Nephron (organoid): ENCODE measurements around the gene CABP4.

Experiments used
- H3K27ac Mint-ChIP-seq, 3 experiments: 2 replicates each; pipeline ENCODE4 v1.8.0; 2020; ENCODE audit warnings: mixed read lengths in 3 of 3, mild to moderate bottlenecking in 2 of 3, moderate library complexity in 1 of 3
- H3K27me3 Mint-ChIP-seq: 2 replicates; pipeline ENCODE4 v1.8.0; 2021; ENCODE audit warnings: low read depth, mild to moderate bottlenecking, moderate library complexity, mixed read lengths
- H3K36me3 Mint-ChIP-seq: 2 replicates; pipeline ENCODE4 v1.8.0; 2020; ENCODE audit warnings: low read depth, mixed read lengths
- H3K4me1 Mint-ChIP-seq: 2 replicates; pipeline ENCODE4 v1.8.0; 2020; ENCODE audit warnings: mixed read lengths
- H3K4me3 Mint-ChIP-seq, 3 experiments: 2 replicates each; pipeline ENCODE4 v1.8.0; 2020; ENCODE audit warnings: mild to moderate bottlenecking in 3 of 3, mixed read lengths in 3 of 3, moderate library complexity in 2 of 3
- H3K9me3 Mint-ChIP-seq: 2 replicates; pipeline ENCODE4 v1.8.0; 2020; ENCODE audit warnings: mixed read lengths
- TF ChIP-seq, protein P1 (sequence below), 3 experiments: fragments of 200-600 bp; sonication (generic); IDR thresholded peaks; one replicate each; pipeline ENCODE4 v1.5.0; 2021; ENCODE audit warnings: antibody characterized with exemption in 3 of 3; ENCODE audit not compliant: unreplicated experiment in 3 of 3

CABP4 gene

DNA sequence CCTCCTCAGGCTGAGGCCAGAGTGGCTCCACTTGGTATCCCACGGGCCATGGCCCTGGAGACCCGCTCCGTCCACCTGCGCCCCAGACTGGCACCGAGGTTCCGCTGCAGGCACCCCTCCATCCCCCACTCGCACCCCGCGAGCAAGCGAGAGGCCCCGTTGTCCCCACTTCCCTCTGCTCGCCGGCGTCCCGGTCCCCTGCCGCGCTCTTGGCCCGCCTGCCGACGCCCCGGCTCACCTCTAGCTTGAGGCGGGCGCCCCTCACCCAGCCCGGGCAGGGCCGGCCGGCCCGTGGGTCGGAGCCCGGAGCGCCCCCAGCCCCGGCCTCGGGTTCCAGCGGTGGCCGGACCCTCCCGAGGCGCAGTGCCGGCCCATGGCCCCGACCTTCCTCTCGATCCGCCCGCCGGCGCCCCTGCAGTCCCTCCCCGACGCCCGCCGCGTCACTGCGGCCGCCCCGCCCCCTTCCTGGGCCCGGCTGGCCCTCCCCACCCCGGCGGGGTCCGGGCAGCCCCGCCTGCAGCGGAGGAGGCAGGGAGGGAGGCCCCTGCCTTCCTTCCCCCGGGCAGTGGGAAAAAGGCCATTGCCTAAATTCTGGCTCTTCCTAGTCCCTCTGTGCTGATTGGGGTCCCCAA is 49.9 kb downstream of the CABP4 start, which contains the start of gene PITPNM1:
TSS of gene PITPNM1 (minus strand) at position 414 of the 632 bp plus-strand sequence. CDS start 1,183 bp downstream, outside the sequence.
- Mint-ChIP-seq H3K9me3 (no peaks in the 10 kb centered on the region), H3K36me3 (peaks cover 10% of the 10 kb centered on the region), H3K4me1 (peaks cover 26% of the 10 kb centered on the region), H3K27me3 (peaks cover 21% of the 10 kb centered on the region), H3K4me3 (peak within 1 kb of the TSS; percentile 88 to 94 (median 90)), H3K27ac (peak within 1 kb of the TSS; percentile 69 to 93 (median 90))
- TF ChIP-seq, protein P1, sequence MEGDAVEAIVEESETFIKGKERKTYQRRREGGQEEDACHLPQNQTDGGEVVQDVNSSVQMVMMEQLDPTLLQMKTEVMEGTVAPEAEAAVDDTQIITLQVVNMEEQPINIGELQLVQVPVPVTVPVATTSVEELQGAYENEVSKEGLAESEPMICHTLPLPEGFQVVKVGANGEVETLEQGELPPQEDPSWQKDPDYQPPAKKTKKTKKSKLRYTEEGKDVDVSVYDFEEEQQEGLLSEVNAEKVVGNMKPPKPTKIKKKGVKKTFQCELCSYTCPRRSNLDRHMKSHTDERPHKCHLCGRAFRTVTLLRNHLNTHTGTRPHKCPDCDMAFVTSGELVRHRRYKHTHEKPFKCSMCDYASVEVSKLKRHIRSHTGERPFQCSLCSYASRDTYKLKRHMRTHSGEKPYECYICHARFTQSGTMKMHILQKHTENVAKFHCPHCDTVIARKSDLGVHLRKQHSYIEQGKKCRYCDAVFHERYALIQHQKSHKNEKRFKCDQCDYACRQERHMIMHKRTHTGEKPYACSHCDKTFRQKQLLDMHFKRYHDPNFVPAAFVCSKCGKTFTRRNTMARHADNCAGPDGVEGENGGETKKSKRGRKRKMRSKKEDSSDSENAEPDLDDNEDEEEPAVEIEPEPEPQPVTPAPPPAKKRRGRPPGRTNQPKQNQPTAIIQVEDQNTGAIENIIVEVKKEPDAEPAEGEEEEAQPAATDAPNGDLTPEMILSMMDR (IDR thresholded peaks at IDR 0.05; ENCODE audit: unreplicated experiment in 3 of 3) = no peak

DNA sequence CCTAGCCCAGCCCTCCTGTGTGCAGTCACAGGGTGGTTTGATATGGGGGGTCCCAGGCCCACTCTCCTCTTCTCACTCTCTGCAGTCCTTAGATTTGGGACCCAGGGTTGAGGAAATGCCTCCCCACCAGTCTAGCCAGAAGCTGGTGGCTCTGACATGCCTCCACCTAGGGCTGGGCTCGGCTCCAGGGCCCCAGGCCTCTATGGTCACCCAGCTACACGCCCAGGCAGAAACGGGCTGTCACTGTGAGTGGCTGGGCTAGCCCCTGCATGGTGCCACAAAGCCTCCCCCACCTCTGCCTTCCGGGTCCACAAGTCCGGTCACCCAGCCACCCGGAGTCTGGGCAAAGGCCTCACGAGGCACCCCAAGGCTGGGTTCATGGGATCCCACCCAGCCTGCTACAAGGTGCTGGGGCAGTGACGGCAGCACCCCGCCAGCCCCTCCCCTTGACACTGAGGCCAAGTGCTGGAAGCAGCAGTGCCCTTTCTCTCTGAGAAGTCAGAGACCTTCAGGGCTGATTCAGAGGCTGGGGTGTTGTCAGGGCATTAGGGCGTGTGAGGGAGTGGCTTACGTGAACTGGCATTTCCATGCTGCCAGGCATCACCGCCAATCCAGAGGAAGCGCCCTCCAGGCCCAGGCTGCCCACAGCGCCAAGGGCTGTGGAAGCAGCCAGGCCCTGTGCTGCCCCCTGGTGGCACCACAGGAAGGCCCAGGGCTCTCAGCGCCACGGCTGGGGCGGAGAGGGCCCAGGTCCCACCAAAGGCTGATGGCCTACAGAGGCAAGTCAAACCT is 50.6 kb downstream of the CABP4 start:
- peaks cover 6% of the 10 kb centered on the region for H3K36me3 Mint-ChIP-seq
- H3K27me3 Mint-ChIP-seq = peaks cover 21% of the 10 kb centered on the region
- TF ChIP-seq, protein P1 (IDR thresholded peaks at IDR 0.05; ENCODE audit: unreplicated experiment in 3 of 3) = peak; percentile 92 to 97 (median 94)
- peaks cover 26% of the 10 kb centered on the region for H3K4me1 Mint-ChIP-seq
- H3K4me3 Mint-ChIP-seq = peak overlapping the region; percentile 88 to 94 (median 90)
- H3K27ac Mint-ChIP-seq = peak overlapping the region; percentile 69 to 93 (median 90)
- H3K9me3 Mint-ChIP-seq = no peaks in the 10 kb centered on the region

DNA sequence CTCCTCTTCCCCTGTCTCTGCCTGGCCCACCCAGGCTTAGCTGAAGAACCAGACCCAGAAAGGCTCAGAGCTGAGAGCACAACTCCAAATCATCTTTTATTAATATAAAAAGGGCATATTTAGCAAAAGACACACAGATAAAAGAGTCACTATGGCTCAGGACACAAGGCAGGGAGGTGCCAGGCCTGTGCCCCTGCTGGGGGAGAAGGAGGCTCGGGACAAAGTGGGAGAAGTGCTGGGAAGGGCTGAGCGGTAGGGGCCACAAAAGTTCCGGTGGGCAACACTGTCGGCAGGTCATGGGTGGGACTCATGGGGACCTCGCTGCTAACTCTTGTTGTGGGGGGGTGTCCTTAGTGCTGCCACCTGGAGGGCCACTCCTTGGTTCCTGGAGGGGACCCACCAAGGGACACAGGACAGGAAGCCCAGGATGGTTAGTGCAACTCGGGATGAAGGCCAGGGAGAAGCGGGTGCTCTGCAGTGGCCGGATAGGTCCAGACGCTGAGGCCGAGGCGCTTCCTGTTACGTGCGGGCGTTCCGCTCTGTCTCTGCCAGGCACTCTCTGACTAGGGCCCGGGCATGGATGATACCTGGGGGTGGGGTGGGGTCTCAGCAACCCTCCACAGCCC is 51.4 kb downstream of the CABP4 start:
- peaks cover 26% of the 10 kb centered on the region for H3K4me1 Mint-ChIP-seq
- TF ChIP-seq, protein P1 (IDR thresholded peaks at IDR 0.05; ENCODE audit: unreplicated experiment in 3 of 3) = peak in 2 of 3 experiments; percentile 27 to 34
- H3K27ac Mint-ChIP-seq = peak overlapping the region; percentile 69 to 93 (median 90)
- H3K27me3 Mint-ChIP-seq = peaks cover 21% of the 10 kb centered on the region
- H3K4me3 Mint-ChIP-seq = peak overlapping the region; percentile 88 to 94 (median 90)
- no peaks in the 10 kb centered on the region for H3K36me3 Mint-ChIP-seq
- no peaks in the 10 kb centered on the region for H3K9me3 Mint-ChIP-seq

DNA sequence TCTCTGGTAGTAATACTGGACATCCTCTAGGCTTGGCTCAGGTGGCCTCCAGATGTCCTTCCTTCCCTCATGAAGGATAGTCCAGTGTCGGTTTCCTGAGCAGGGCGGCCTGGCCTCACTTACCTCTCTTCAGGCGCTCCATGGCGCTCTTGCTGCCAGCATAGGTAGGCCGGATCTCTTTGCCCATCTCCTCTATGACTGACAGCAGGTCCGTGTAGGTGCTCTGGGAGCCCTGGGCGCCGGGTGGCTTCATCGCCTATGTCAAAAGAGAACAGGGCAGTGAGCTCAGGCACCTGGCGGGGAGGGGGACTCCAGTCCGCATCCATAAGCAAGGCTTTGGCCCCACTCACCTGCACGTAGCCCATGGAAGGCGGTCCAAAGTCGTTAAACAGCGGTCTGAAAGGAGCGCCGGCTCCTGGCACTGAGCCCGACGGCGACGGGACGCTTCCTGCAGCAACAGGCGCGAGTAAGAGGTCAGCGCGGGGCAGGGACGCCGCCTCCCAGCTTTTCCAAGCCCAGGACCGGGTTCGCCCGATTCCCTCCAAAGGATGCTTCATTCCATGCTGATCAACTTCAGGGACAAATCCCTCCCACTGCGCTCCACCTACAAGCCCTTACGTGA is 52.2 kb downstream of the CABP4 start:
- TF ChIP-seq, protein P1 (IDR thresholded peaks at IDR 0.05; ENCODE audit: unreplicated experiment in 3 of 3) = no peak
- peak overlapping the region; percentile 37 to 69 (median 67) for H3K27ac Mint-ChIP-seq
- H3K4me1 Mint-ChIP-seq = peaks cover 26% of the 10 kb centered on the region
- peak overlapping the region; percentile 88 to 94 (median 90) for H3K4me3 Mint-ChIP-seq
- H3K9me3 Mint-ChIP-seq = no peaks in the 10 kb centered on the region
- peaks cover 20% of the 10 kb centered on the region for H3K27me3 Mint-ChIP-seq
- no peaks in the 10 kb centered on the region for H3K36me3 Mint-ChIP-seq

DNA sequence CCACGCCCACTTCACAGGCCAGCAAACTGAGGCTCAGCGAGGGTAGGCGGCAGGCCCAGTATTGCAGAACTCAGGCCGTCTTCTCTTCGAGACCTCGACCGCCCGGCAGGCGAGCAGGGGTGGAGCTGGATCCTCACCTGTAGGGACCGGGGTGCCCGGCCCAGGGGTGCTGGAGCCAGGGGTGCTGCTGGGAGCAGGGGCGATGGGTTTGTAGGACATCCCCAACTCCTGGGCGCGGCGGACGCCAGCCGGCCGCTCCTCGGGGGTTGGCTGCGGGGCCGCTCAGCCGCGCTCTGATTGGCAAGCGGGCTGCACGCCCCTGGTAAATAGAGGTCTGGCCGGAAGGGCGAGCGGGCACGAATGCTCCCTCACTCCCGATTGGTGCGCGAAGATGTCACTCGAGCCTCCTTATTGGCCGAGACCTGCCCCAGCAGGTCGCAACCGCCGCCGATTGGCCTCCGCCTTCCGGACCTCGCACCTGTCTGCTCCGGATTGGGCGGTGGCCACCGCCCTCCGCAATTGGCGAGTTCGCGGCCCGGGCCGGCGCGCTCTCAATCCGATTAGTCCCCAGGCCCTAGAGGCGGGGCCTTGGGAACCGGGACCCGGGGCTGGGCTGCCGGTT is 52.8 kb downstream of the CABP4 start, which contains the start of gene CDK2AP2:
TSS of gene CDK2AP2 (minus strand) at position 299 of the 622 bp plus-strand sequence. CDS start at position 219, 80 bp downstream.
- Mint-ChIP-seq H3K36me3 (no peaks in the 10 kb centered on the region), H3K4me1 (peaks cover 22% of the 10 kb centered on the region), H3K27me3 (peaks cover 18% of the 10 kb centered on the region), H3K27ac (peak within 1 kb of the TSS; percentile 80 to 97 (median 94)), H3K9me3 (no peaks in the 10 kb centered on the region), H3K4me3 (peak within 1 kb of the TSS; percentile 88 to 94 (median 90))
- TF ChIP-seq, protein P1 (IDR thresholded peaks at IDR 0.05; ENCODE audit: unreplicated experiment in 3 of 3) = no peak
